ENCODE measurements around the gene MIOS.

The MIOS gene

DNA sequence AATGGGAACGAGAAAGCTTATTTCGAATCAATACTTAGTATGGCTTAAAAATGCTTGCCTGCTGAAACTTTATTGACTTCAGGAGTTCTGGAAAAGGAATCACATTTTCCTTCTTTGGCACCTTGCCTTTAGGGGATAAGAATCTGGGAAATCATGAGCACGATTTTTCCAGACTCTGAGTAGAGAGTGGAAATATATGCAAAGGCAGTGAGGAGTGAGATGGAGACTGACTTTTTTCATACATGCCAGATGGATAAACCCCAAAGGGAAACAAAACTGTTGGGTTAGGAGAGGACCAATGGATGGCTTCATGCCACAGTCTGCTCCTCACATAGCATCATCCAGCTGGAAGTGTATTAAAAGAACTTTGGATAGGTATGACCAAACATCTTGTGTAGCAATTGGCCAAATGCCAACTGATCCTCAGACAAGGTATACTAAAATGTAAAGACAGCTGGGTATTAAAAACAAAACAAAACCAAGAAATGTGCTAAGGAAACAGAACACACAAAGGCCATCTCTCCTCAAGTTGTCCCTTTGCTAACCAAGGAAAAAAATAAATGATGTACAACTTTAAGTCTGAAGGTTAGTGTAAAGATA is 32.8 kb upstream of the MIOS start (continued):
- TF ChIP-seq ZNF610 (tag by site-specific recombination; IDR thresholded peaks at IDR 0.05; ENCODE audit: borderline replicate concordance) = no peak
- TF ChIP-seq ZNF664 (tag by site-specific recombination; IDR thresholded peaks at IDR 0.05) = no peak
- TF ChIP-seq YY2 (tag by site-specific recombination; IDR thresholded peaks at IDR 0.05) = no peak
- no peak for TF ChIP-seq ZNF777 (tag by site-specific recombination; IDR thresholded peaks at IDR 0.05; ENCODE audit: borderline replicate concordance)
- TF ChIP-seq ZNF324 (tag by site-specific recombination; IDR thresholded peaks at IDR 0.05) = no peak
- TF ChIP-seq ZNF121 (tag by site-specific recombination; IDR thresholded peaks at IDR 0.05) = no peak
- TF ChIP-seq, protein P1, sequence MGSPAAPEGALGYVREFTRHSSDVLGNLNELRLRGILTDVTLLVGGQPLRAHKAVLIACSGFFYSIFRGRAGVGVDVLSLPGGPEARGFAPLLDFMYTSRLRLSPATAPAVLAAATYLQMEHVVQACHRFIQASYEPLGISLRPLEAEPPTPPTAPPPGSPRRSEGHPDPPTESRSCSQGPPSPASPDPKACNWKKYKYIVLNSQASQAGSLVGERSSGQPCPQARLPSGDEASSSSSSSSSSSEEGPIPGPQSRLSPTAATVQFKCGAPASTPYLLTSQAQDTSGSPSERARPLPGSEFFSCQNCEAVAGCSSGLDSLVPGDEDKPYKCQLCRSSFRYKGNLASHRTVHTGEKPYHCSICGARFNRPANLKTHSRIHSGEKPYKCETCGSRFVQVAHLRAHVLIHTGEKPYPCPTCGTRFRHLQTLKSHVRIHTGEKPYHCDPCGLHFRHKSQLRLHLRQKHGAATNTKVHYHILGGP (tag by site-specific recombination; IDR thresholded peaks at IDR 0.05) = no peak

DNA sequence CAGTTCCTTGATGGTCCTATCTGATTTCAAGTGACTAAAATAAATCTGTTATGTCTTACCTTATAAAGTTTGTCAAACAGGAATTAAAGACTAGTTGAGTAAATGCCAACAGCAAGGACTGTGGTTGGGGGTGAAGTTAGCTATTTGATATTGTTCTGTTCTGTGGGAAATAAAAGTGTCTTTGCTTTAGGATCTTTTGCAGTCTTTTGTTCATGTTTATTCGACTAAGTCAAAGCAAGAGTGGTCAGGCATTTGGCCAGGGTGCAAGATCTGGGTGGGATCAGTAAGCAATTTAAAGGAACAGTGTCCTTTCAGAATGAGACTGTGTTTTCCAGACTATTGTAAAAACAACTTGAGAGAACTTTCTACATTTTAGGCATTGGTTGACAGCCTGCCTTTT is 31.0 kb upstream of the MIOS start, which contains the start of gene COL28A1:
COL28A1 (minus strand) TSS at position 183 of the 400 bp plus-strand sequence. CDS start 2,998 bp downstream, outside the sequence.
- Histone ChIP-seq H3K4me3 (ENCODE audit: low read depth, low read length) (no peak within 1 kb of the TSS), H3K9me3 (ENCODE audit: control insufficient read depth, insufficient read depth, low read depth, low read length) (no peaks in the 10 kb centered on the region), H3K4me1 (ENCODE audit: control insufficient read depth, insufficient read depth, low read length) (no peaks in the 10 kb centered on the region), H3K27ac (ENCODE audit: extremely low read depth, low read depth, low read length) (no peak within 1 kb of the TSS), H3K36me3 (ENCODE audit: control insufficient read depth in 2 of 2, insufficient read depth in 1 of 2, low read length in 2 of 2) (no peaks in the 10 kb centered on the region)
- TF ChIP-seq ZNF184 (tag by site-specific recombination; IDR thresholded peaks at IDR 0.05) (no peak), MEIS1 (CRISPR knock-in tag; IDR thresholded peaks at IDR 0.05; ENCODE audit: borderline replicate concordance) (no peak), ZNF341 (tag by site-specific recombination; IDR thresholded peaks at IDR 0.05; ENCODE audit: low read depth) (no peak), ZNF394 (tag by site-specific recombination; IDR thresholded peaks at IDR 0.05; ENCODE audit: borderline replicate concordance) (no peak), ZNF416 (tag by site-specific recombination; IDR thresholded peaks at IDR 0.05) (no peak), ZNF223 (tag by site-specific recombination; IDR thresholded peaks at IDR 0.05) (no peak), ZNF23 (tag by site-specific recombination; IDR thresholded peaks at IDR 0.05; ENCODE audit: borderline replicate concordance) (no peak), KLF8 (tag by site-specific recombination; IDR thresholded peaks at IDR 0.05) (no peak), ZNF549 (tag by site-specific recombination; IDR thresholded peaks at IDR 0.05) (no peak)
- TF ChIP-seq, protein P2, sequence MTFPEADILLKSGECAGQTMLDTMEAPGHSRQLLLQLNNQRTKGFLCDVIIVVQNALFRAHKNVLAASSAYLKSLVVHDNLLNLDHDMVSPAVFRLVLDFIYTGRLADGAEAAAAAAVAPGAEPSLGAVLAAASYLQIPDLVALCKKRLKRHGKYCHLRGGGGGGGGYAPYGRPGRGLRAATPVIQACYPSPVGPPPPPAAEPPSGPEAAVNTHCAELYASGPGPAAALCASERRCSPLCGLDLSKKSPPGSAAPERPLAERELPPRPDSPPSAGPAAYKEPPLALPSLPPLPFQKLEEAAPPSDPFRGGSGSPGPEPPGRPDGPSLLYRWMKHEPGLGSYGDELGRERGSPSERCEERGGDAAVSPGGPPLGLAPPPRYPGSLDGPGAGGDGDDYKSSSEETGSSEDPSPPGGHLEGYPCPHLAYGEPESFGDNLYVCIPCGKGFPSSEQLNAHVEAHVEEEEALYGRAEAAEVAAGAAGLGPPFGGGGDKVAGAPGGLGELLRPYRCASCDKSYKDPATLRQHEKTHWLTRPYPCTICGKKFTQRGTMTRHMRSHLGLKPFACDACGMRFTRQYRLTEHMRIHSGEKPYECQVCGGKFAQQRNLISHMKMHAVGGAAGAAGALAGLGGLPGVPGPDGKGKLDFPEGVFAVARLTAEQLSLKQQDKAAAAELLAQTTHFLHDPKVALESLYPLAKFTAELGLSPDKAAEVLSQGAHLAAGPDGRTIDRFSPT (tag by site-specific recombination; IDR thresholded peaks at IDR 0.05) = no peak
- TF ChIP-seq, protein P3, sequence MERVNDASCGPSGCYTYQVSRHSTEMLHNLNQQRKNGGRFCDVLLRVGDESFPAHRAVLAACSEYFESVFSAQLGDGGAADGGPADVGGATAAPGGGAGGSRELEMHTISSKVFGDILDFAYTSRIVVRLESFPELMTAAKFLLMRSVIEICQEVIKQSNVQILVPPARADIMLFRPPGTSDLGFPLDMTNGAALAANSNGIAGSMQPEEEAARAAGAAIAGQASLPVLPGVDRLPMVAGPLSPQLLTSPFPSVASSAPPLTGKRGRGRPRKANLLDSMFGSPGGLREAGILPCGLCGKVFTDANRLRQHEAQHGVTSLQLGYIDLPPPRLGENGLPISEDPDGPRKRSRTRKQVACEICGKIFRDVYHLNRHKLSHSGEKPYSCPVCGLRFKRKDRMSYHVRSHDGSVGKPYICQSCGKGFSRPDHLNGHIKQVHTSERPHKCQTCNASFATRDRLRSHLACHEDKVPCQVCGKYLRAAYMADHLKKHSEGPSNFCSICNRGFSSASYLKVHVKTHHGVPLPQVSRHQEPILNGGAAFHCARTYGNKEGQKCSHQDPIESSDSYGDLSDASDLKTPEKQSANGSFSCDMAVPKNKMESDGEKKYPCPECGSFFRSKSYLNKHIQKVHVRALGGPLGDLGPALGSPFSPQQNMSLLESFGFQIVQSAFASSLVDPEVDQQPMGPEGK (tag by site-specific recombination; IDR thresholded peaks at IDR 0.05) = no peak
- TF ChIP-seq, protein P4, sequence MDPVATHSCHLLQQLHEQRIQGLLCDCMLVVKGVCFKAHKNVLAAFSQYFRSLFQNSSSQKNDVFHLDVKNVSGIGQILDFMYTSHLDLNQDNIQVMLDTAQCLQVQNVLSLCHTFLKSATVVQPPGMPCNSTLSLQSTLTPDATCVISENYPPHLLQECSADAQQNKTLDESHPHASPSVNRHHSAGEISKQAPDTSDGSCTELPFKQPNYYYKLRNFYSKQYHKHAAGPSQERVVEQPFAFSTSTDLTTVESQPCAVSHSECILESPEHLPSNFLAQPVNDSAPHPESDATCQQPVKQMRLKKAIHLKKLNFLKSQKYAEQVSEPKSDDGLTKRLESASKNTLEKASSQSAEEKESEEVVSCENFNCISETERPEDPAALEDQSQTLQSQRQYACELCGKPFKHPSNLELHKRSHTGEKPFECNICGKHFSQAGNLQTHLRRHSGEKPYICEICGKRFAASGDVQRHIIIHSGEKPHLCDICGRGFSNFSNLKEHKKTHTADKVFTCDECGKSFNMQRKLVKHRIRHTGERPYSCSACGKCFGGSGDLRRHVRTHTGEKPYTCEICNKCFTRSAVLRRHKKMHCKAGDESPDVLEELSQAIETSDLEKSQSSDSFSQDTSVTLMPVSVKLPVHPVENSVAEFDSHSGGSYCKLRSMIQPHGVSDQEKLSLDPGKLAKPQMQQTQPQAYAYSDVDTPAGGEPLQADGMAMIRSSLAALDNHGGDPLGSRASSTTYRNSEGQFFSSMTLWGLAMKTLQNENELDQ (tag by site-specific recombination; IDR thresholded peaks at IDR 0.05; ENCODE audit: low read depth) = no peak
- TF ChIP-seq, protein P5, sequence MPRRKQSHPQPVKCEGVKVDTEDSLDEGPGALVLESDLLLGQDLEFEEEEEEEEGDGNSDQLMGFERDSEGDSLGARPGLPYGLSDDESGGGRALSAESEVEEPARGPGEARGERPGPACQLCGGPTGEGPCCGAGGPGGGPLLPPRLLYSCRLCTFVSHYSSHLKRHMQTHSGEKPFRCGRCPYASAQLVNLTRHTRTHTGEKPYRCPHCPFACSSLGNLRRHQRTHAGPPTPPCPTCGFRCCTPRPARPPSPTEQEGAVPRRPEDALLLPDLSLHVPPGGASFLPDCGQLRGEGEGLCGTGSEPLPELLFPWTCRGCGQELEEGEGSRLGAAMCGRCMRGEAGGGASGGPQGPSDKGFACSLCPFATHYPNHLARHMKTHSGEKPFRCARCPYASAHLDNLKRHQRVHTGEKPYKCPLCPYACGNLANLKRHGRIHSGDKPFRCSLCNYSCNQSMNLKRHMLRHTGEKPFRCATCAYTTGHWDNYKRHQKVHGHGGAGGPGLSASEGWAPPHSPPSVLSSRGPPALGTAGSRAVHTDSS (tag by site-specific recombination; IDR thresholded peaks at IDR 0.05) = no peak
- ChIA-PET CTCF (interaction anchor here (3.2 kb wide), 1 partner anchor 111 kb away, joined by 15 read pairs; no protein-coding TSS in a partner anchor), POLR2A (no interaction called here)
